HepG2 (cell line): ENCODE results near the gene DNAJA3. TPM values are rescaled to one million over a fixed set of nuclear protein-coding genes. Genes with fewer than 3 reads are reported as not detected.

Experiments used
- ATAC-seq: fragments of 200-7000 bp; cut with Tn5 transposase; 3 replicates; pipeline ENCODE4 v1.9.1; 2020; ENCODE audit warnings: mild to moderate bottlenecking, moderate library complexity
- BruUV-seq: library from RNA; stranded (reverse); fragments of 400-500 nt; replicated peaks from 2 replicates; lab custom pipeline; 2021; lab: Mats Ljungman, UMichigan
- CTCF ChIA-PET: fragments of 300-600 bp; formaldehyde crosslinking; extraction: SDS; loops from one replicate; lab custom pipeline; 2021; ENCODE audit warnings: low total read pairs, inconsistent platforms, low intra/inter-chr PET ratio; lab: Yijun Ruan, JAX
- POLR2A ChIA-PET: fragments of 350-600 bp; sonication (Branson Sonifier 250); formaldehyde crosslinking; loops from one replicate; lab custom pipeline; 2020; ENCODE audit warnings: antibody characterized with exemption, inconsistent platforms; lab: Yijun Ruan, JAX
- DNase-seq: peaks from one replicate; pipeline ENCODE4 v3.0.0-alpha.2; 2015; ENCODE audit warnings: low spot score
- FAIRE-seq: peaks from 3 replicates; lab custom pipeline; 2011; peaks lifted over from hg19 to GRCh38; lab: Jason Lieb, UNC
- H2AFZ ChIP-seq: one replicate; pipeline ENCODE4 v1.6.1; 2011; ENCODE audit warnings: low read length, inconsistent platforms
- H3K27ac ChIP-seq: fragments of 300-600 bp; 3 replicates; pipeline ENCODE4 v1.8.0; 2011; ENCODE audit warnings: mixed run types, mild to moderate bottlenecking, mixed read lengths, low read length, inconsistent platforms; ENCODE audit not compliant: insufficient read depth; ENCODE audit errors: extremely low read length
- H3K27me3 ChIP-seq, 2 experiments: fragments of 200-600 bp in 1 of 2; 2 replicates in 1 of 2; 3 replicates in 1 of 2; pipeline versions ENCODE4 v1.6.0 to v1.8.0; 2011; ENCODE audit warnings: low read length in 2 of 2, mild to moderate bottlenecking in 2 of 2, moderate library complexity in 2 of 2, inconsistent platforms in 1 of 2; ENCODE audit not compliant: insufficient read depth in 2 of 2, control insufficient read depth in 1 of 2
- H3K36me3 ChIP-seq, 2 experiments: fragments of 200-600 bp in 1 of 2; replicated peaks in 1 of 2; 2 replicates in 1 of 2; 3 replicates in 1 of 2; pipeline versions ENCODE4 v1.5.1 to v1.8.0; 2011; ENCODE audit warnings: low read length in 2 of 2, inconsistent platforms in 1 of 2; ENCODE audit not compliant: insufficient read depth in 2 of 2, control insufficient read depth in 1 of 2
- H3K4me1 ChIP-seq: 2 replicates; pipeline ENCODE4 v1.5.1; 2012; ENCODE audit warnings: low read length, inconsistent platforms; ENCODE audit not compliant: insufficient read depth
- H3K4me2 ChIP-seq: 2 replicates; pipeline ENCODE4 v1.6.0; 2011; ENCODE audit warnings: low read depth, low read length, inconsistent platforms
- H3K4me3 ChIP-seq, 3 experiments: fragments of 200-600 bp in 1 of 3; sonication (generic), shearing (Covaris generic) in 1 of 3; replicated peaks in 1 of 3; 2 replicates each; pipeline ENCODE4 v1.5.1; 2011 to 2016; ENCODE audit warnings: low read length in 3 of 3, inconsistent platforms in 2 of 3, low read depth in 2 of 3, mild to moderate bottlenecking in 2 of 3, control low read depth in 1 of 3, mixed read lengths in 1 of 3; ENCODE audit not compliant: insufficient read depth in 1 of 3
- H3K79me2 ChIP-seq: one replicate; pipeline ENCODE4 v1.6.1; 2011; ENCODE audit warnings: low read length, inconsistent platforms; ENCODE audit not compliant: insufficient read depth
- H3K9ac ChIP-seq: 2 replicates; pipeline ENCODE4 v1.6.0; 2011; ENCODE audit warnings: mild to moderate bottlenecking, low read depth, low read length, inconsistent platforms; ENCODE audit not compliant: insufficient read depth
- H3K9me3 ChIP-seq: 2 replicates; pipeline ENCODE4 v1.5.1; 2012; ENCODE audit warnings: mild to moderate bottlenecking, low read length
- H4K20me1 ChIP-seq: 2 replicates; pipeline ENCODE4 v1.6.0; 2011; ENCODE audit warnings: inconsistent platforms, mild to moderate bottlenecking, low read length, moderate library complexity; ENCODE audit not compliant: insufficient read depth
- CTCF ChIP-seq: sonication (generic); formaldehyde crosslinking; IDR thresholded peaks from 2 replicates; pipeline ENCODE4 v1.5.0; 2020; ENCODE audit warnings: mild to moderate bottlenecking, missing genetic modification reagents, moderate library complexity
- DMAP1 ChIP-seq: IDR thresholded peaks from 2 replicates; pipeline ENCODE4 v1.6.1; 2016
- DPF2 ChIP-seq: sonication (generic); formaldehyde crosslinking; IDR thresholded peaks from 2 replicates; pipeline ENCODE4 v1.4.0; 2020; ENCODE audit warnings: mild to moderate bottlenecking, low read depth, missing genetic modification reagents, borderline replicate concordance
- FOSL2 ChIP-seq: sonication (generic); formaldehyde crosslinking; IDR thresholded peaks from 2 replicates; pipeline ENCODE4 v1.4.0; 2020; ENCODE audit warnings: missing genetic modification reagents
- PRDM15 ChIP-seq: sonication (generic); formaldehyde crosslinking; IDR thresholded peaks from 2 replicates; pipeline ENCODE4 v1.4.0; 2020; ENCODE audit warnings: missing genetic modification reagents
- THAP8 ChIP-seq: sonication (generic); formaldehyde crosslinking; IDR thresholded peaks from 2 replicates; pipeline ENCODE4 v1.5.1; 2020; ENCODE audit warnings: missing genetic modification reagents, mild to moderate bottlenecking, borderline replicate concordance
- ZBTB3 ChIP-seq: sonication (generic); formaldehyde crosslinking; IDR thresholded peaks from 2 replicates; pipeline ENCODE4 v1.4.0; 2020; ENCODE audit warnings: low read depth, mild to moderate bottlenecking, moderate library complexity, missing genetic modification reagents, borderline replicate concordance
- ZHX2 ChIP-seq, 2 experiments: sonication (generic) in 1 of 2; formaldehyde crosslinking in 1 of 2; IDR thresholded peaks; 2 replicates each; pipeline versions ENCODE4 v1.6.1 to v1.9.0; 2014 to 2022; ENCODE audit warnings: antibody characterized with exemption in 1 of 2, borderline replicate concordance in 1 of 2, inconsistent platforms in 1 of 2, low read depth in 1 of 2, missing genetic modification reagents in 1 of 2
- ZMAT3 ChIP-seq: sonication (generic); formaldehyde crosslinking; conservative IDR thresholded peaks from 2 replicates; pipeline ENCODE4 v1.7.0; 2021; ENCODE audit warnings: missing genetic modification reagents
- ZNF557 ChIP-seq: sonication (generic); formaldehyde crosslinking; IDR thresholded peaks from 2 replicates; pipeline ENCODE4 v1.4.0; 2020; ENCODE audit warnings: missing genetic modification reagents
- WGBS: methylation state at CpG from one replicate; pipeline ENCODE4 v1.1.6; 2017; ENCODE audit warnings: low lambda C conversion rate; 5-methylcytosine and 5-hydroxymethylcytosine counted together
- in situ Hi-C: cut with HindIII; loops from 2 replicates; pipeline ENCODE4 v1.10.0; 2017; ENCODE audit warnings: low pct_unique_long_range_greater_than_20kb; ENCODE audit not compliant: extremely low pct_ligation_motif_present
- intact Hi-C: fragments of 100-400 bp; cut with micrococcal nuclease; formaldehyde crosslinking; loops from one replicate; pipeline ENCODE4 v1.10.0; 2022; ENCODE audit not compliant: unreplicated experiment
- polyA plus RNA-seq, 8 experiments: library from polyadenylated mRNA; depleted of rRNA in 3 of 8; stranded (reverse) in 7 of 8; unstranded in 1 of 8; fragments of >200 nt; fragmentation: Illumina TruSeq in 4 of 8; extraction: Trizol in 4 of 8; gene quantifications; 2 replicates each; pipeline versions ENCODE4 v1.2.1 to v1.2.3, GENCODE V29; 2011 to 2016; ENCODE audit warnings: low read depth in 4 of 8, missing spikeins in 1 of 8, mixed read lengths in 1 of 8; ENCODE audit not compliant: insufficient read depth in 1 of 8
- total RNA-seq, 5 experiments: library from RNA; depleted of rRNA; stranded (reverse); fragments of >200 nt; fragmentation: Illumina TruSeq; extraction: Trizol; gene quantifications; 2 replicates each; pipeline ENCODE4 v1.2.3, GENCODE V29; 2016; ENCODE audit warnings: low read depth in 1 of 5

DNAJA3 gene
- total and polyA plus RNA-seq, 2 of the 13 experiments (the other 11 are each of a cell fraction or from before 2014, with no cell fraction given): 77.0 to 83.3 TPM

GRCh38 chr16:4477966-4478365, 52.3 kb downstream of the DNAJA3 start:
- Histone ChIP-seq H3K9me3 (no peaks in the 10 kb centered on the region), H3K4me1 (peaks cover 48% of the 10 kb centered on the region), H3K27ac (no peak overlapping the region), H4K20me1 (no peaks in the 10 kb centered on the region), H3K79me2 (peaks cover 31% of the 10 kb centered on the region), H3K27me3 (no peaks in the 10 kb centered on the region), H3K4me2 (peak overlapping the region; percentile 91), H3K36me3 (no peaks in the 10 kb centered on the region), H3K9ac (peak overlapping the region; percentile 36; the same call in 1 of the 2 replicates), H2AFZ (no peak overlapping the region), H3K4me3 (peak overlapping the region in 2 of 3 experiments; percentile 70 to 90; a peak in 5 of 6 replicates)
- in situ Hi-C loops (no loop called here), intact Hi-C loops (loop anchor here (5.0 kb wide), 1 partner anchor 51 kb away; the partner anchor contains the start of gene DNAJA3)
- TF ChIP-seq ZMAT3 (CRISPR knock-in tag): no peak
- TF ChIP-seq DPF2 (CRISPR knock-in tag): no peak
- TF ChIP-seq THAP8 (CRISPR knock-in tag): no peak
- 0 out of 2 replicates have a peak, but pooled peaks have one; percentile 5 for TF ChIP-seq DMAP1 (CRISPR knock-in tag)
- peak; percentile 61 for TF ChIP-seq FOSL2 (CRISPR knock-in tag)
- no peak for TF ChIP-seq PRDM15 (CRISPR knock-in tag)
- no peak for TF ChIP-seq ZBTB3 (CRISPR knock-in tag)
- TF ChIP-seq CTCF: peak; percentile 35; the same call in 1 of the 2 replicates
- no peak for TF ChIP-seq ZNF557
- no peak for TF ChIP-seq ZHX2 (IDR thresholded peaks at IDR 0.05; ENCODE audit: low read depth)
- no peak for TF ChIP-seq ZHX2 (CRISPR knock-in tag; IDR thresholded peaks at IDR 0.05; ENCODE audit: borderline replicate concordance)
- TSS peak; percentile 40 for BruUV-seq
- ATAC-seq (no peak), FAIRE-seq (no peak), DNase-seq (no peak)
- ChIA-PET POLR2A (interaction anchor here (1.2 to 10.7 kb wide), 2 partner anchors 17 to 18 kb away, joined by 3 to 175 read pairs; no protein-coding TSS in a partner anchor), CTCF (interaction anchor here (1.4 kb wide), 1 partner anchor 71 kb away, joined by 3 read pairs; no protein-coding TSS in a partner anchor)
- 82% methylated on average over 2 of the region's 2 CpGs for WGBS
